ENCODE measurements around the gene SPATA1.

SPATA1 gene

DNA sequence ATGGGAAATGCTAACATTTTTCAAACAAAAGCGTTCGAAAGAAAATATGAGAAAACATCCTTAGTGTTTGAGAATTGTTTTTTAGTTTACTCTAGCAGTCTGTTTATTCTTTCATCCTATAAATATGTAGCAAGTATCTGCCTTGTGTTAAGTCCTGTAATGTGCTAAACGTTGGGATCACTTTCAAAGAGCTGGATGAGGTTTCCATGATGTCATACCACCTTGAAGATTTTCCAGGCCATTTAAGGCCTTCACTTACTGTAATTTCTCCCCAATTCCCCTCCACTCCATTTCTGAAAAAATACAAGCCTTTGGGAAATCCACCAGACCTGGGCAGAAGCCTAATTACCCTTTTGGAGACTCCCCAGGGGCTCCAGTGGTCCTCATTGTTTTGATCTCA is 92.2 kb downstream of the SPATA1 start:
- no peak for FAIRE-seq

DNA sequence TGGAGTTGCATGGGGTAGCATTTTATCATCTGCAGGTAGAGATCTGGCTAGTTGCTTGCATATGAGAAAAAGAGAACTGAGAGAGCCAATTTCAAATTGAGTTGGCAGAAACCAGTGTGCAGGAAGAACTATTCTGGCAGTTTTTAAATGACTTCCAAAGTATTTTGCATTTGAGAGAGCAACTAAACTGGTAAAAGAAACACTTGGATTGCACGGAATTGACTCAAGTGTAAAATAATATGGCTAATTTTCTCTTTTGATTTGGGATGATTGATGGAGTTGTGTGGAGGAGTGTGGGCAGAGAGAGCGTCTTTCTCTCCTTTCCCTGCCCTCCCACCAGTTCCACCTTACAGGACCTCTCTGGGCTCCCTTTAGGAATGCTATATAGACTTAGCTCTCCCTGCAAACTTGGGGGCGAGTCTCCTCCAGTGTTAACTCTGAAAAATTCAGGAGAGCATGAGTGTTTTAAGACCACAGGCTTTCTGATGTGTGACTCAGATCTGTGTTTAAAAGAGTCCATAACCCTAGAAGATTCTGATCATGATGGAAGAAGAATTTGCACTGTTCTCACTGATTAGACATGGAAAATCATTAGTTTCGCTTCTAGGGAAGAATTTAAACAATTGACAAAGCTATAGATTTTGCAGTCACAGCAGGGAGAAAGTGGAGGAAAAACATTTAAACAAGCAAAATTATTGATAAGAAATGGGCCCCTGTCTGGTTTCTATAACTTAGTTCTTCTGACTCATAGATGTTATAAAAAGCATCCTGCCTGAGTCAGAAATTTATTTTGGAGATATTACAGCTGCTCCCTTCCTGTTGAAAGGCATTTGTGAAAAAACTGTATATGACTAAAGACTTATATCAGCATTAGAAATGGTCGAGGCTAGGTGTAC is 92.9 kb downstream of the SPATA1 start:
- FAIRE-seq = no peak

DNA sequence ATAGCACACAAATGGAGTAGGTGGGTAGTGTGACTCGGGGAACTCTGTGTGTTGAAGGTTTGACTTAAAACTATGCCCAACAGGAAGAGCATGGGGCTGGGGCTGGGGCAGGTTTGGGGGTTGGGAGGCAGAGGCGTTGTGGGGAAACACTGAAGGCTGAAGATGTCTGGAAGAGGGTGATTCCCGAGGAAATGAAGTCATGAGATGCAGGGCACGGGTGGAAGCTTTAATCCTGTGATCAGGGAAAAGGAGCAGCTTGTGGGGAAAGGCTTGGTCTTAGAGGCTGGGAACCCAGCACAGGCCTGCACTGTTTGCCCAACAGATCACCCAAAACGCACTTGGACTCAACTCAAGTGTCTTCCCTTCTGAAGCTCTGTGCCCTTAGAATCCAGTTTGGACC is 94.6 kb downstream of the SPATA1 start:
- FAIRE-seq = no peak

DNA sequence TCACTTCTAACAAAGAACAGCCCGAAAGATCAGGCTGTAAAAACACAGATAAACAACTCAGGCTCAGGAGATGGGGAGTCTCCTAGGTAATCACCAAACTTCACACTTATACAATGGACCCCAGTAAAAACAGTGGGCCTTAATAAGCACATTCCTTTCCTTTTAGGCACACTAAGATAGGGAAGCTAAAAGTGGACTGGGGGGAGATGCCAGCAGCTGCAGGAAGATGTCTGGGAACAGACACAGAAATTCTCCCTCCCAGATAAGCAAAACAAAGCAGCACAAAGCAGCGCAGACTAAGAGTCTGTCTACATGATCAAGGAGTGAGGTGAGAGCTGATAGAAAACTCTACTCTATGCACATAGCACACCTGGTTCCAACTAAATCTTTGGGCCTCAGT is 97.0 kb downstream of the SPATA1 start:
- FAIRE-seq = no peak

DNA sequence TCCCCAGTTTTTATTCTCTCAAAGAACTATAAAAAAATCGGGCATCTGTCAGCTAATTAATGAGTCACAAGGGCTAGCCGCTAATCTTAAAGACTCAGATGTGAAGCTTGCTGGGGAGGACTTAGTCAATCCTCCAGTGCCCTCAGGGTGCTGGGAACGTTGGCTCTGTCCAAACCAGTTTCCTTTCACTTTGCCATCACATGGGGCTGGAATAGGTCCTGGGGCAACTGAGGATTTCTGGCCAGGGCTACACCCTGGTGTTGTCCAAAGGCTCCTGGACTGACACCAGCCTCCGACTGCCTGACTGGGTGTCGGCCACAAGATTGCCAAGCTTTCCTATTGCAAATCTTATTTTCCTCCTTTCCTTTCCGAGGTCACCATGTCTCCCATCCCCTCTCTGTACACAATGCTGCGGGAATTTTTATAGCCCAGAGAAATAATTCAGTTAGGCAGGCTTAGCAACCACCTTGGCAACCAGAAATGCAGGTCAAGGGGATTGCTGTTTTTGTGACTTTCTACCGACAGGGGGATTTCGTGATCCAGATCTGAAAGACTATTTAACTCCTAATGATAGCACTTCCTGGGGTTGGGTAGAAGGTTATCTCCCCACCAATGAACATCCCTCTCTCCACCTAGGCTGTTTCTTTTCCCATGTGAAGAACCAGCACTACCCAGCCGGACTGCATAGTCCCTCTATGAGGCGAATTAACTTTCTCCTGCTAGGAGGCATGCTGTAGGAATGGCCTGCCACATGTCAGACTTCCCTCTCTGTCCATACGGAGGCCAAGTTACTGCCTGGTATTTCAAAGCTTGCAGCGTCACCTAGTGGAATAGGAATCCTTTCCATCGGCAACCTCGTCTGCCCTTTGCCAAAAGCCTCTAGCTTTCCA is 98.0 kb downstream of the SPATA1 start:
- no peak for FAIRE-seq

DNA sequence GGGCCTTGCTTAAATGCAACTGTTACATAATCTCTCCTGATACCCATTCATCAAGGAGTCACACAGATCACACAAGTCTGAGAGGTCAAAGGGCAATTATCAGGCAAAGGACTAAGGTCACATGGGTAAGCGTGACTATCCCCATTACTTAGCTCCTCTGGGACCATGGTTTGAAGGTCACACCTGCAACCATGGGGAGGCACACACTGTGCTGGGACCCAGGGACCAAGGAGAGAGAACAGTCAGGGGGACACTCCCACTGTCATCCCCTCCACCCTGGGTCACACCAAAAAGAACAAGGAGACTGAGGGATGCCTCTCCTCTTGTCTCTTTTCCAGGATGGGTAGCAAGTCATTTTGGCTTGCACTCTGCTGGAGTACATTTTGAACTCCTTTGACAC is 99.0 kb downstream of the SPATA1 start:
- no peak for FAIRE-seq

DNA sequence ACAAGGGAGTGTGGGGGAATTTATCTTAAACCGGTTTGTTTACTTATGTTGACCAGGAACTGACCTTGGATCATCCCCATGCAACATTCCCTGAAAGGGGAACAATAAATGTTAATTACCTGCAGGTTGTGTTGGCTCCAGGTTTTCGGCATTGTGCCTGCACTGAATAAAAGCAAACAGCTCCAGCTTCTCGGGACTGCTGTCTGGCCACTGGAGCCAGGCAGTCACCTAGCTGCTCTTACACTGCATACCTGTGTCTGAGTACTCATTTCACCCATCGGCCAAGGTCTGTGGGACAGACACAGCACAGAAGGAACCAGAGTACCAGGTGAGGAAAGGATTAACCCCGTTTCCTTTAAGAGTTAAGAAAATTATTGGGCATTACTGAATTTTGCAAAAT is 100.8 kb downstream of the SPATA1 start:
- FAIRE-seq = no peak

DNA sequence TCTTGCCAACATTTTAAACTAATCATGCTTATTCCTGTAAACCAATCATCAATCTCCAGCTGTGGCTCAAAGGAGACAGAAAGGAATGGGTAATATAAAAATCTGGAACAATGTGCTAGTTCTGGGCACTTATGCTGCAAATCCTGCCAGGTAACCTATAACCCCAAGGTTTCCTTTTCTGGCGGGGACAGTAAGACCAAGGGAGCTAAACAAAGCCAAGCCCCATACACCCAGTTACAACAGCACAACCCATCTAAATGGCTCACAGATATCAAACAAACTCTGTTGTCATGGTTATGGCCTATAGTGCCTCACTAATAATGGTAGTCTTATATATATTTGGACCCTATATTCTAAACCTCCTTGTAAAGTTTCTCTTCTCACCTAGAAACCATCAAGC is 104.9 kb downstream of the SPATA1 start:
- FAIRE-seq = no peak

DNA sequence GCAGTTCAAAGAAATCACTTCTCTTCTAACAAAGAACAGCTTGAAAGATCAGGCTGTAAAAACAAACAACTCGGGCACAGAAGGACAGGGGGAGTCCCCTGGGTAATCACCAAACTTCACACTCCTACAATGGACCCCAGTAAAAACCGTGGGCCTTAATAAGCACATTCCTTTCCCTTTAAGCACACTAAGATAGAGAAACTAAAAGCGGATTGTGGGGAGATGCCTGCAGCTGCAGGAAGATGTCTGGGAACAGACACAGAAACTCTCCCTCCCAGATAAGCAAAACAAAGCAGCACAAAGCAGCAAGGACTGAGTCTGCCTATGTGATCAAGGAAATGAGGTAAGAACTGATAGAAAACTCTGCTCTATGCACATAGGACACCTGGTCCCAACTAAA is 105.6 kb downstream of the SPATA1 start:
- FAIRE-seq = no peak

DNA sequence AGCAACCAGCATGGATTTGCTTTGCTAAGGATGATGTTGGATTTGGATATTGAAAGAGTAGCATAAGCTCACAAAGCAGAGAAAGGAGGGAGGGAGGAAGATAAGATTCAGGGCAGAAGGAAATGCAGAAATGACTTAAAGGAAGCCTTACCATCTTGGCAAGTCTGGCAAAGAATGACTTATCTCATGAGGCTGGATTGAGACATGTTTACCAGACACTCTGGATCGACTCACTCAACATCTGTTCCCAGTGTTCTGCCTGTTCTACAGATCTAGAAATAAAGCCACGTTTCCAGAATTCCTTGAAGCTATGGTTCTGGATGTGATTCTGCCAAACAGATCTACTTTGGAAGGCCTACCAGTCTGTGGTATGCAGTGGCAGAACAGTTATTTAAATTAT is 106.8 kb downstream of the SPATA1 start:
- no peak for FAIRE-seq

DNA sequence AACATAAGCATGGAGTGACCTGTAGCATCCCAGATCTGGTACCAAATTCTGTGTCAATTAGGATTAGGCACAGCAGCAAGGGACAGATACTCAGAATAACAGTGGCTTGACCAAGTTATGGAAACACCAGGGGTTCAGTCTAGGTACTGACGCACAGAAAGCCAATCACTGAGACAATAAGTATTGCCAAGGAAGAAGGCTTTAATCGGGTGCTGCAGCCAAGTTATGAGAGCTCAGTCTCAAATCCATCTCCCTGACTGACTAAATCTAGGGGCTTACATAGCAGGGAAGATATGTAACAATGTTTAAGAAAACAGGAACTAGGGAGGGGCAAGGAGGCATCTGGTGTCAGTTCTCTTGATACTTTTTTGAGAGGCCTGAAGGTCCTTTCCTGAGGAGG is 107.7 kb downstream of the SPATA1 start:
- no peak for FAIRE-seq

DNA sequence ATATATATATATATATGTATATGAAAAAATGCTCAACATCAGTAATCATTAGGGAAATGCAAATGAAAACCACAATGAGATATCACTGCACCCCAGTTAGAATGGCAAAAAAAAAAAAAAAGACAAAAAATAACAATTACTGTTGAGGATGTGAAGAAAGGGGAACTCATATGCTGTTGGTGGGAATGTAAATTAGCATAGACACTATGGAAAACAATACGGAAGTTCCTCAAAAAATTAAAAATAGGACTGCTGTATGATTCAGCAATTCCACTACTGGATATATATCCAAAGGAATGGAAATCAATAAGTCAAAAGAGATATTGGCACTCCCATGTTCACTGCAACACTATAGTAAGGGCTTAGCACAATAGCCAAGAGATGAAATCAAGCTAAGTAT is 109.6 kb downstream of the SPATA1 start:
- no peak for FAIRE-seq
